ENCODE results near the gene CORO2A.

DNA sequence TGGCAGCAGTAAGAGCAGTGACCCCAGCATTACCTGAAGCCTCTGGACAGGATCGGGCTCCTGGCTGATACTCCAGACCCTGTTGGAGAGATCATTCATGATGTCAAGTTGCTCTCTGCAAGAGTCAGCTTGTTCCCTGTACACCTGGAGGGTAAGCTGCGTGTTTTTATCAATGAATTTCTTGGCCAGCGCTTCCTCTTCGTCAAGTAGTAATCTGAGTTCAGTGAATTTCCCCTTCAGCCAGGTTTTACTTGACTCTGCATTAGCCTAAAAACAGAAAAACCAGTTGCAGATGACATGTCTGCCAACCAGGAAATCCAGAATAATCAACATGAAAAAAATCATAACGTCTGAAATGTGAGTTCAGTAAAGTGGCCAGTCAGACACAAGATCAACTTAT lies 92.5 kb downstream of the CORO2A start:
- TF ChIP-seq TEAD4 (CRISPR knock-in tag; IDR thresholded peaks at IDR 0.05) (no peak), IRF1 (CRISPR knock-in tag; IDR thresholded peaks at IDR 0.05) (no peak), PREB (CRISPR knock-in tag; IDR thresholded peaks at IDR 0.05; ENCODE audit: borderline replicate concordance) (no peak), JUN (CRISPR knock-in tag; IDR thresholded peaks at IDR 0.05) (no peak), NR1H2 (CRISPR knock-in tag; IDR thresholded peaks at IDR 0.05) (no peak), MAX (CRISPR knock-in tag; IDR thresholded peaks at IDR 0.05) (no peak), ZNF416 (CRISPR knock-in tag; IDR thresholded peaks at IDR 0.05) (no peak), ZBTB21 (CRISPR knock-in tag; IDR thresholded peaks at IDR 0.05; ENCODE audit: borderline replicate concordance) (no peak), ZNF317 (CRISPR knock-in tag; IDR thresholded peaks at IDR 0.05; ENCODE audit: borderline replicate concordance, low read depth) (no peak), ZNF512 (CRISPR knock-in tag; IDR thresholded peaks at IDR 0.05; ENCODE audit: borderline replicate concordance) (no peak), ETV6 (CRISPR knock-in tag; IDR thresholded peaks at IDR 0.05) (no peak), NFE2L1 (CRISPR knock-in tag; IDR thresholded peaks at IDR 0.05) (no peak), FOXJ3 (CRISPR knock-in tag; IDR thresholded peaks at IDR 0.05; ENCODE audit: borderline replicate concordance) (no peak)
- TF ChIP-seq, protein P1, sequence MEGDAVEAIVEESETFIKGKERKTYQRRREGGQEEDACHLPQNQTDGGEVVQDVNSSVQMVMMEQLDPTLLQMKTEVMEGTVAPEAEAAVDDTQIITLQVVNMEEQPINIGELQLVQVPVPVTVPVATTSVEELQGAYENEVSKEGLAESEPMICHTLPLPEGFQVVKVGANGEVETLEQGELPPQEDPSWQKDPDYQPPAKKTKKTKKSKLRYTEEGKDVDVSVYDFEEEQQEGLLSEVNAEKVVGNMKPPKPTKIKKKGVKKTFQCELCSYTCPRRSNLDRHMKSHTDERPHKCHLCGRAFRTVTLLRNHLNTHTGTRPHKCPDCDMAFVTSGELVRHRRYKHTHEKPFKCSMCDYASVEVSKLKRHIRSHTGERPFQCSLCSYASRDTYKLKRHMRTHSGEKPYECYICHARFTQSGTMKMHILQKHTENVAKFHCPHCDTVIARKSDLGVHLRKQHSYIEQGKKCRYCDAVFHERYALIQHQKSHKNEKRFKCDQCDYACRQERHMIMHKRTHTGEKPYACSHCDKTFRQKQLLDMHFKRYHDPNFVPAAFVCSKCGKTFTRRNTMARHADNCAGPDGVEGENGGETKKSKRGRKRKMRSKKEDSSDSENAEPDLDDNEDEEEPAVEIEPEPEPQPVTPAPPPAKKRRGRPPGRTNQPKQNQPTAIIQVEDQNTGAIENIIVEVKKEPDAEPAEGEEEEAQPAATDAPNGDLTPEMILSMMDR (IDR thresholded peaks at IDR 0.05) = no peak
